ENCODE data around the gene CD58. TPM values are rescaled to one million over a fixed set of nuclear protein-coding genes. Genes with fewer than 3 reads are reported as not detected.

Gene CD58
- total and polyA plus RNA-seq, 9 of the 15 experiments (the other 6 are each of a cell fraction or from before 2014, with no cell fraction given), result 18.1 to 113 (median 37.4) TPM

- TF ChIP-seq MNT (conservative IDR thresholded peaks at IDR 0.05) (peak; percentile 39 to 69; a peak in 2 of 4 replicates), FOS (IDR thresholded peaks at IDR 0.05; ENCODE audit: extremely low read depth, insufficient read length) (no peak), GTF2F1 (IDR thresholded peaks at IDR 0.05; ENCODE audit: low read depth, low read length) (no peak), HNRNPLL (IDR thresholded peaks at IDR 0.05; ENCODE audit: low read depth, low read length, poor library complexity, severe bottlenecking) (no peak), ZNF449 (CRISPR knock-in tag; IDR thresholded peaks at IDR 0.05) (no peak), MTA1 (IDR thresholded peaks at IDR 0.05; ENCODE audit: borderline replicate concordance) (peak; percentile 43; the same call in 1 of the 2 replicates), PHTF2 (CRISPR knock-in tag; IDR thresholded peaks at IDR 0.05) (no peak), SAP30 (IDR thresholded peaks at IDR 0.05; ENCODE audit: borderline replicate concordance, insufficient read depth, low read depth, low read length, poor library complexity, severe bottlenecking) (no peak), ZNF668 (CRISPR knock-in tag; IDR thresholded peaks at IDR 0.05) (no peak), ZNF354B (CRISPR knock-in tag; IDR thresholded peaks at IDR 0.05) (no peak), RBBP5 (IDR thresholded peaks at IDR 0.05; ENCODE audit: borderline replicate concordance, insufficient read depth, low read length, poor library complexity, severe bottlenecking) (no peak), TAF7 (tag; IDR thresholded peaks at IDR 0.05) (no peak), SIN3A (IDR thresholded peaks at IDR 0.05; ENCODE audit: borderline replicate concordance in 2 of 2, control insufficient read depth in 1 of 2, low read depth in 2 of 2, low read length in 2 of 2) (no peak), MYC (IDR thresholded peaks at IDR 0.05; ENCODE audit: low read depth, low read length) (peak; percentile 75), MYC (CRISPR knock-in tag; IDR thresholded peaks at IDR 0.05; ENCODE audit: borderline replicate concordance, low read depth) (no peak), SMARCA4 (IDR thresholded peaks at IDR 0.05) (peak; percentile 85)
- TF ChIP-seq, protein P1, sequence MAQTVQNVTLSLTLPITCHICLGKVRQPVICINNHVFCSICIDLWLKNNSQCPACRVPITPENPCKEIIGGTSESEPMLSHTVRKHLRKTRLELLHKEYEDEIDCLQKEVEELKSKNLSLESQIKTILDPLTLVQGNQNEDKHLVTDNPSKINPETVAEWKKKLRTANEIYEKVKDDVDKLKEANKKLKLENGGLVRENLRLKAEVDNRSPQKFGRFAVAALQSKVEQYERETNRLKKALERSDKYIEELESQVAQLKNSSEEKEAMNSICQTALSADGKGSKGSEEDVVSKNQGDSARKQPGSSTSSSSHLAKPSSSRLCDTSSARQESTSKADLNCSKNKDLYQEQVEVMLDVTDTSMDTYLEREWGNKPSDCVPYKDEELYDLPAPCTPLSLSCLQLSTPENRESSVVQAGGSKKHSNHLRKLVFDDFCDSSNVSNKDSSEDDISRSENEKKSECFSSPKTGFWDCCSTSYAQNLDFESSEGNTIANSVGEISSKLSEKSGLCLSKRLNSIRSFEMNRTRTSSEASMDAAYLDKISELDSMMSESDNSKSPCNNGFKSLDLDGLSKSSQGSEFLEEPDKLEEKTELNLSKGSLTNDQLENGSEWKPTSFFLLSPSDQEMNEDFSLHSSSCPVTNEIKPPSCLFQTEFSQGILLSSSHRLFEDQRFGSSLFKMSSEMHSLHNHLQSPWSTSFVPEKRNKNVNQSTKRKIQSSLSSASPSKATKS (CRISPR knock-in tag; IDR thresholded peaks at IDR 0.05), result no peak
- TF ChIP-seq, protein P2, sequence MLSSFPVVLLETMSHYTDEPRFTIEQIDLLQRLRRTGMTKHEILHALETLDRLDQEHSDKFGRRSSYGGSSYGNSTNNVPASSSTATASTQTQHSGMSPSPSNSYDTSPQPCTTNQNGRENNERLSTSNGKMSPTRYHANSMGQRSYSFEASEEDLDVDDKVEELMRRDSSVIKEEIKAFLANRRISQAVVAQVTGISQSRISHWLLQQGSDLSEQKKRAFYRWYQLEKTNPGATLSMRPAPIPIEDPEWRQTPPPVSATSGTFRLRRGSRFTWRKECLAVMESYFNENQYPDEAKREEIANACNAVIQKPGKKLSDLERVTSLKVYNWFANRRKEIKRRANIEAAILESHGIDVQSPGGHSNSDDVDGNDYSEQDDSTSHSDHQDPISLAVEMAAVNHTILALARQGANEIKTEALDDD (IDR thresholded peaks at IDR 0.05), result peak; percentile 68; the same call in 1 of the 2 replicates
Measured at GRCh38 chr1:116556289-116557006, 14.4 kb downstream of the CD58 start (continued).
